ENCODE data around the gene CSPG5.

DNA sequence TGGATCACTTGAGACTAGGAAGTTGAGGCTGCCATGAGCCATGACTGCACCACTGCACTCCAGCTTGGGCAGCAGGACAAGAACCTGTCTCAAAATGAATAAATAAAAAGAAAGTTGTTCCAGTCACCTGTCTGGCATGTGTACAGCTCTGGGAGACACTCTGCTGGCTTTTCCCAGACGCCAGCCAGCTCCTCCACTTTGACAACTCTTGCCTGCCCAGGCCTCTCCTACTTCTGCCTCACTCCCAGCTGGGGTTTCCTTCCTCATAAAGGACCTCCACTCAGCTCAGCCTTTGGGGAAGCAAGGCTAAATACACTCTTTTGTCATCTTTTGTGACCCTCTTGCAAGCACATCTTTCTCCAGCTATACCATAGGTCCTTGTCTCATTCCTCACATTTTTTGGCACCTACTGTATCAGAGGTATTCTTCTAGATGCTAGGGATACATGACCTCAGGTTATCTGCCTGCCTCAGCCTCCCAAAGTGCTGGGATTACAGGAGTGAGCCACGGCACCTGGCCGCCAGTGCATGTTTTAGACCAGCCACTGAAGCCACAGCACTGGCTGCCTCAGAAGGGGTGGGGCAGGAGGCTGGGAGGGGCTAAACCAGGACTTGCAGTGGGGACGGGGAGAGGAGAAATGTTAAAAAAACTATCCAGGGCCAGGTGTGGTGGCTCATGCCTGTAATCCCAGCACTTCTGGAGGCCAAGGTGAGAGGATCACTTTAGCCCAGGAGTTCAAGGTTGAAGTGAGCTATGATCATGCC, 55.2 kb downstream of the CSPG5 start:
- TF ChIP-seq, protein P1, sequence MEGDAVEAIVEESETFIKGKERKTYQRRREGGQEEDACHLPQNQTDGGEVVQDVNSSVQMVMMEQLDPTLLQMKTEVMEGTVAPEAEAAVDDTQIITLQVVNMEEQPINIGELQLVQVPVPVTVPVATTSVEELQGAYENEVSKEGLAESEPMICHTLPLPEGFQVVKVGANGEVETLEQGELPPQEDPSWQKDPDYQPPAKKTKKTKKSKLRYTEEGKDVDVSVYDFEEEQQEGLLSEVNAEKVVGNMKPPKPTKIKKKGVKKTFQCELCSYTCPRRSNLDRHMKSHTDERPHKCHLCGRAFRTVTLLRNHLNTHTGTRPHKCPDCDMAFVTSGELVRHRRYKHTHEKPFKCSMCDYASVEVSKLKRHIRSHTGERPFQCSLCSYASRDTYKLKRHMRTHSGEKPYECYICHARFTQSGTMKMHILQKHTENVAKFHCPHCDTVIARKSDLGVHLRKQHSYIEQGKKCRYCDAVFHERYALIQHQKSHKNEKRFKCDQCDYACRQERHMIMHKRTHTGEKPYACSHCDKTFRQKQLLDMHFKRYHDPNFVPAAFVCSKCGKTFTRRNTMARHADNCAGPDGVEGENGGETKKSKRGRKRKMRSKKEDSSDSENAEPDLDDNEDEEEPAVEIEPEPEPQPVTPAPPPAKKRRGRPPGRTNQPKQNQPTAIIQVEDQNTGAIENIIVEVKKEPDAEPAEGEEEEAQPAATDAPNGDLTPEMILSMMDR (IDR thresholded peaks at IDR 0.05) = no peak
- TF ChIP-seq POLR2A (IDR thresholded peaks at IDR 0.05) = no peak

Data from heart left ventricle (tissue), 13 donors.